ENCODE data around the gene KIF2A.

Gene KIF2A

GRCh38 chr5:62385131-62385530, 79.1 kb downstream of the KIF2A start:
- DNase-seq (ENCODE audit: low read depth in 2 of 2) = no peak

DNA sequence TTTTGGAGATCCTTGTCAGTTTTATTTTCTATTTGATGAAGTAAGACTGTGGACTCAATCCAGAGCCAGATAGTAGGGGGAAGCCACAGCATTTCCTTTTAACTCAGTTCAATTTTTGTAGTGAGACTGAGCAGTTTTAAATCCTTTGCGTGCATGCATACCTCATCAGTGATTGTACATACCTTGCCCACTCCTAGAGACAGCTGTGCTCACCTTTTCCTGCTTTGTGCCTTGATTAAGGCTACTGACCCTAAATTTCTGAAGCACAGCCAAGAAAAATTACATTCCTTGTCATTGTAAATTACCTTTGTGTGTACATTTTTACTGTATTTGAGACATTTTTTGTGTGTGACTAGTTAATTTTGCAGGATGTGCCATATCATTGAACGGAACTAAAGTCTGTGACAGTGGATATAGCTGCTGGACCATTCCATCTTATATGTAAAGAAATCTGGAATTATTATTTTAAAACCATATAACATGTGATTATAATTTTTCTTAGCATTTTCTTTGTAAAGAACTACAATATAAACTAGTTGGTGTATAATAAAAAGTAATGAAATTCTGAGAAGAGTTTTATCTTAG, 79.9 kb downstream of the KIF2A start:
- DNase-seq (ENCODE audit: low read depth in 2 of 2) = no peak

GRCh38 chr5:62386824-62387223, 80.8 kb downstream of the KIF2A start:
- no peak for DNase-seq (ENCODE audit: low read depth in 2 of 2)

- DNase-seq (ENCODE audit: low read depth in 2 of 2) = no peak
Measured at GRCh38 chr5:62395210-62395950, 89.4 kb downstream of the KIF2A start.

DNA sequence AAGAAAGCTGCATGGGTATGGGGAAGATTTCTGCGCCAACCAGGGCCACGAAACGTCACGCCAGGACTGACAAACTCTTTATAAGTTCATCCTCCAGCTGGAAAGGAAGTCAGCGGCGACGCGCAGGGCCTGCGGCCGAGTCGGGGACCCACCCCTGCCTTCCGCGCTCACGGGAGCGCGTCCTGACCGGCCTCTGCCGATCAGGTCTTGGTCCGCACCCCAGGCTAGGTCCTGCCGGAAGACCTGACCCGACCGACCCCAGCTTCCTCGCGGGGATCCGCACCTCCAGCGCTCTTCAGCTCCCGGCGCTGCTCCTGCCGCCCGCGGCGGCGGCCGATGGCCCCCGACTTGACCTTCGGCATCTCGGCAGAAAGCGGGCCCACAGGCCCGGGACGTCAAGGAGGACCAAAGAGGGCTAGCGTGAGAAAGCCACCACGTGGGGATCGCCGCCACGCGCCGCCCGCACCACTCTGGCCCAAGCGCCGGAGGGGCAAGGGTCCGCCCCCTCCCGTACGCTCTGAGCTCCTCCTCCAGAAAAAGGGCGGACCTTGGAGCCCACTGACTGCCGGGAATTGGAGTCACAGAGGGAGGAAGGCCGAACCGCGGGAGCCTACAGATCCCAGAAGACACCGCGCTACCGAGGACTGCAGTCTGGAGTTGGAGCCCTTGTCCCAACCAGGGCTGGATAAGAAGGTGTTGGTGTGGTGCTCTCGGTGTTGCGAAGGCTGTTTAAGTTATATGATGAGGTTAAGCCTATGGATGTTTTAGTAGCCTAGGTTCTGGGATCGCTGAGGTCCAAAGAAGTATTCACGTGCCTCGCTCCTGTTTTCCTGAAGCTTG, 97.6 kb downstream of the KIF2A start, which contains the start of gene DIMT1:
DIMT1 (minus strand) TSS at position 495 of the 840 bp plus-strand sequence; CDS start at position 362, 133 bp downstream.
- peak; percentile 84 to 85 for DNase-seq (ENCODE audit: low read depth in 2 of 2)

DNA sequence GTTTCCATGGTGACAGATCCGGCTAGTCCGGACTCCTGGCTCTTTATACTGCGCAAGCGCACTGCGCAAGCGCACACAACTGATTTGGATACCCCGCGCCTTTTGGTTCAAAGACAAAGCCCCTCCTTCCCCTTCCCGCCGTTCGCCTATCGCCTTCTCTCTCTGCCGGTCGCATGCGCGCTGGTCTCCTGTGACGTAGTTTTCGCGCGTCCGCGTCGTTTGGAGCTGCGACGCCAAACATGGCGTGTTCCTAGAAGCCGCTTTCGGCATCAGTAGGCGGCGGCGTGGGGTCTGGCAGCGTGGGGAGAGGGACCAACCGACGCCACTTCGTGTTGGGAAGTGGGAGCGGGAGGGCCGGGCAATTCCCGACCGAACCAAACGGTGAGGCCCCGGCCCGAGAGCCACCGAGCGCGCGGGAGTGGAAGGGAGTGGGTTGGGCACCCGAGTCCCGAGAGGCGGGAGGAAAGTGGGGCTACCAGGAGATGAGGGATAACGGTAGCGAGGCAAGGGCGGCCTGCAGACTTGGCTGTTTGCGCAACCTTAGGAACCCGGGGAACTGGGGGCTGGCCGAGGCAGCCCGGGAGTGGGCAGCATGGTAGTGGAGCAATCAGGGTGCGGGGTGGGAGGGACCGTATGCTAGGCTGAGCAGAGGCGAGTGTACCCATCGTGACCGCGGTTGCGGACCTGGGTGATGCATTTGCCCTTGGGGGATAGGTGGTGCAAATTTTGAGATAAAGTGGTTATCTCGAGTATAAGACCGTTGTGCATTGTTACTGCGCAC, 106.7 kb downstream of the KIF2A start, which contains the start of gene IPO11:
IPO11 (plus strand) TSS at position 215 of the 781 bp plus-strand sequence. CDS start 24,517 bp downstream, outside the sequence.
- DNase-seq (ENCODE audit: low read depth in 2 of 2) = peak; percentile 98

DNA sequence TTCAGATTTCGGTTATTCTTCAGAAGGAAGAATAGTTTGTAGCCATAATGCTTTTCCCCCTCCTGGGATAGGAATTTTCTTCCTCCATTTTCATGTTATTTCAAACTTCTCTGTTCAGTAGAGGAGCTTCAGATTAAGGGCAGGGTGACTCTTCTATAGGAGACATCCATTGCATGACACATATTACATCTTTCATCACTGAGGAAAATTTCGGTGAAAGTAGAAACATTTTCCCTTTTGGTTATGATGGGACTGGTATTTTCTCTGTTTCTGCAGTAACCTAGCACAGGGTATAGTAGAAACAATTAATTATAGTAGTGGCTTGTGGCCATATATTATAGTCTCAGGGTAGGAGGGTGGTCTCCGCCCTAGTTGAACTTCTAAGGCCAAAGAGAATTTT, 107.7 kb downstream of the KIF2A start:
- no peak for DNase-seq (ENCODE audit: low read depth in 2 of 2)

DNA sequence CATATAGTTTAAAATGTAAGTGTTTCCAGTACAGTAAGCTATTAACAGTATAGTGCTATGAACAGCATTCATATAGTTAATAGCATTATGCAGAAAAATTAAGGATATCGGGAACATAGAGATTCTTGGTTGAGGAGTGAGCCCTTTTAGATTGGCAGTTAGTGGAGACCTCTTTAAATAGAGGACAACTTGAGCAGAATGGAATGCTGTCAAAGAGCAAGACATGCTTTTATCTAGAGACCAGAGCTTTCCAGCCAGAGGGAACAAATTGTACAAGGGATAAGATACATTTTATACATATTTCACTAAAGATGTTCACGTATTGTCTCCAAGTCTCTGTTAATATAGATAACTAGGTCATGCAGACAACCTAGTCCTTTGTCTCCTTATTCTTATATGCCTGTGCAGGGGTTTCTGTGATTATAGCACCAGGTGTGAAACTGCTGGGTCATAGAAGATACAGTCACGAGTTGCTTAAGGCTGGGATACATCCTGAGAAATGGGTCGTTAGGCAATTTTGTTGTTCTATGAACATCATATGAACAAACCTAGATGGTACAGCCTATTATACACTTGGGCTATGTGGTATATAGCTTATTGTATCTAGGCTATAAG, 112.6 kb downstream of the KIF2A start:
- no peak for DNase-seq (ENCODE audit: low read depth in 2 of 2)

- no peak for DNase-seq (ENCODE audit: low read depth in 2 of 2)
Measured at GRCh38 chr5:62419609-62420008, 113.6 kb downstream of the KIF2A start.

- no peak for DNase-seq (ENCODE audit: low read depth in 2 of 2)
Measured at GRCh38 chr5:62421414-62421813, 115.4 kb downstream of the KIF2A start.

- DNase-seq (ENCODE audit: low read depth in 2 of 2) = no peak
Measured at GRCh38 chr5:62424763-62425162, 118.8 kb downstream of the KIF2A start.

DNA sequence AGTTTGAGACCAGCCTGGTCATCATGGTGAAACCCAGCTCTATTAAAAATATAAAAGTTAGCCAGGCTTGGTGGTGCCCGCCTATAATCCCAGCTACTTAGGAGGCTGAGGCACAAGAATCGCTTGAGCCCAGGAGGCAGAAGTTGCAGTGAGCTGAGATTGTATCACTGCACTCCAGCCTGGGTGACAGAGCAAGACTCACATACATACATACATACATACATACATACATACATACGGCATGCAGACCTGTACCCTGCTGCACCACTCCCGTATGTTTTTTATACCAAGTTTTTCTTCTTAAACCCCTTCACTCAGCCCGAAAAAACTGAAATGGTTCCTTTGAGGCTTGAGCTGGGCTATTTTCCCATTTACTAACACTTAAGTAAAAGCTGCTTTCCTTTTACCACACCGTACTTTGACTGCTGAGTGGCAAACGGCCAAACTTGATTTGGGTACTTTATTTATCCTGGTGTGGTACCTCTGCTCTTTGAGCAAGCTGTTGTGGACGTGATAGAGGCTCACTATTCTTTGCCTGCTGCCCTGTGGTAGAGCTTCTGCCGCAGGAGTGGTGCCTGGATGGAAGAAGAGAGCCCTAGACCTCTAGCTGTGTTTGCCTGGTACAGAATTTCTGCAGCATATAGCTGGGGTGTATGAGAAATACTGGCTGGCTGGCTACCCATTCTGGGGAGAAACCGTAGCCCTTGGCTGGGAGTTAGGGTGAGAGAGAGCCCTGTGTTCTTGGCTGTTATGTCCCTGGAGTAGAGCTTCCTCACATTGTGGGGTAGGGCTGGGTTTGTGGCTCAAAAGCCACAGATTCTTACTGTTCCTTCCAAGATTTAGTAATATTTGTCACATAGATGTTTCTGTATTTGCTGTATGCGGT, 126.0 kb downstream of the KIF2A start:
- DNase-seq (ENCODE audit: low read depth in 2 of 2) = no peak

DNA sequence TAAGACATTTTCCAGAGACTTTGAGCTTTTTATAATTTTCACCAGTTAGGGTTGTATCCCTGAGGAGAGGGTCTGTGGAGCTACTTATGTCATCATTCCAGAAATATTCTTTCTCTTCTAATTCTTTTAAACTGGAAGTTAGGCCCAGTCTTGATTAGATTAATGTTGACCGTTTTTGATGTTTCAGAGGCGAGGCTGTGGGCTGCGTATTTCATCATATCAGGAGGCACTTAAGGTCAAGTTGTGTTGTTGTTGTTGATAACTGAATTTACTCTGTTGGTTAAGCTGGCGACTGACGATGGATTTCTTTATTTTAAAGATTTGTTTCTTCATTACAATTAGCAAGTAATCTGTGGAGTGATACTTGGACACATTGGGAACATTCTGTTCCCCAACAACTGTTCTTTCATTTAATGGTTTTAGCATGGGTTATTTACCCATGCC, 126.6 kb downstream of the KIF2A start:
- DNase-seq (ENCODE audit: low read depth in 2 of 2) = no peak
